ENCODE data around the gene UBE3D.
"Not testable (repeated sequence)": the region's sequence is repeated elsewhere in the genome, so short reads cannot be mapped to it uniquely, and the experiment has no call there.

UBE3D gene

GRCh38 chr6:82867946-82868345, 197.7 kb downstream of the UBE3D start:
- no peak for DNase-seq

- no peak for DNase-seq
These were observed 199.2 kb downstream of the UBE3D start for GRCh38 chr6:82866446-82866845.

DNA sequence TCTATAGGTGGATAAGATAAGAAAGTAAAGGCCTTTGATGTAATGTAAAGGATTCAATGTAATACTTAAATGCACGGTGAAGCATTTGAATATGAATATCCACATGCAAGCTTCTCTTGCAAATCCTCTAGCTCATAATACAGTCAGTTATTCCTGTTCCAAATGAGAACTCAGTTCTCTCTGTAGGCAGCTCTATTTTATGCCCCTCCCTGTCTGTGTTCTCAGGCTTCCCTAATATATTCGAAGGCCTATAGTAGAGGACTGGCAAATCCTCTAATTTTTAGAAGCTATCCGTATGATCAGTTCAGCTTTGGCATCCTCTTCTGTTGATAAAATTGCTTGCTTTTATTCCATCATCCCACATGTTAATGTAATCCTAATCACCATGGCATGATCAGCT, 200.2 kb downstream of the UBE3D start:
- DNase-seq = no peak

DNA sequence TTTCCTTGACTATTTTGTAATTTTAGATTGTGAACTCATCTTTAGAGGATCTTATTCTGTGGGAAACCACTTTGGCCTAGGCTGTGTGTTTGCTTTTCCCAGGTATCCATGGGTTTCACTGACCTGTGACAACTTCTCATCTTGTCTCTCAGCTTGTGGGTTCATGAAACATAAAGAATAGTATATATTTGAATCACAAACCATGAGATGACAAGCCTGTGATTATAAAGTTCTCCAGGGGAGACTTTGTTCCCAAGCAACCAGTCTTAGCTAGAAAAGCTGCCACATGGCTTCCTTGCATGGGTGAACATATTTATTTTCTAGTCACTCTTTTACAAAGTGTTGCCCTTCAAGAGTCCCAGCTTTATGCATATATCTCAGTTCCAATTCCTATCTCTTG, 201.9 kb downstream of the UBE3D start:
- no peak for DNase-seq

GRCh38 chr6:82862543-82862942, 203.1 kb downstream of the UBE3D start:
- DNase-seq = no peak

DNA sequence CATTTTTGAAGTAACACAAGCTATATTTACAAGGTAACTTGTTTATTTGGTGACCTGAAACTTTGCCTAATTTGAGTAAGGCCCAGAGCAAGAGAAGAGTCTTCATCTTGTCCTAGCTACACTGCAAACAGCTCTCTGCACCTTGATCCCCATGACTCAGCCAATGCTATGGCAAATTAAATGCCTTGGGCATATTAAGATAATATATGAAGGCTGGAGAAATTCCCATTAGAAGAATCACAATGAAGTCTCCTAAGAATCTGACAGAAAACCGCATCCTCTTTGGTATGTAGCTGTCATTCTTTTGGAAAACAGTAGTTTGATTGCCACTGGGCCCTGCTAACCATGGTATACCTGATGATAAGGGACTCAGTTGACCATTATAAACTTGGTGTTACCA, 204.5 kb downstream of the UBE3D start:
- no peak for DNase-seq

GRCh38 chr6:82856077-82856476, 209.6 kb downstream of the UBE3D start:
- not testable (repeated sequence) for DNase-seq

- not testable (repeated sequence) for DNase-seq
These were observed 212.7 kb downstream of the UBE3D start for GRCh38 chr6:82852904-82853303.

GRCh38 chr6:82843291-82843885, 222.3 kb downstream of the UBE3D start:
- no peak for DNase-seq

DNA sequence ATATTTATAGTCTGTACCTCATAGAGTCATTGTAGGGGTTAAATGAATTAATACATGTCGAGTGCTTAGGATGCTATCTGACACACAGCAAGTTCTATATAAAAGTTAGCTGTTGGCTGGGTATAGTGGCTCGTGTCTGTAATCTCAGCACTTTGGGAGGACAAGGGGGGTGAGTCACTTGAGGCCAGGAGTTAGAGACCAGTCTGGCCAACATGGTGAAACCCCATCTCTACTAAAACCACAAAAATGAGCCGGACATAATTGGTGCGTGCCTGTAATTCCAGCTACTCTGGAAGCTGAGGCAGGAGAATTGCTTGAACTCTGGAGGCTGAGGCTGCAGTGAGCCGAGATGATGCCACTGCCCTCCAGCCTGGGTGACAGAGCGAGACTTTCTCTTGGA, 222.9 kb downstream of the UBE3D start:
- DNase-seq = no peak
